HG02678 (cell line): ENCODE results near the gene PDLIM1.
A peak's percentile ranks its signal among the peaks of the same experiment; 100 is the strongest.

Experiments used
- ATAC-seq: cut with Tn5 transposase; IDR thresholded peaks from one replicate; pipeline ENCODE4 v1.9.1; 2021; ENCODE audit warnings: mild to moderate bottlenecking, moderate library complexity; ENCODE audit not compliant: unreplicated experiment

Gene PDLIM1

GRCh38 chr10:95315509-95315908, 24.7 kb upstream of the PDLIM1 start:
- no peak for ATAC-seq

DNA sequence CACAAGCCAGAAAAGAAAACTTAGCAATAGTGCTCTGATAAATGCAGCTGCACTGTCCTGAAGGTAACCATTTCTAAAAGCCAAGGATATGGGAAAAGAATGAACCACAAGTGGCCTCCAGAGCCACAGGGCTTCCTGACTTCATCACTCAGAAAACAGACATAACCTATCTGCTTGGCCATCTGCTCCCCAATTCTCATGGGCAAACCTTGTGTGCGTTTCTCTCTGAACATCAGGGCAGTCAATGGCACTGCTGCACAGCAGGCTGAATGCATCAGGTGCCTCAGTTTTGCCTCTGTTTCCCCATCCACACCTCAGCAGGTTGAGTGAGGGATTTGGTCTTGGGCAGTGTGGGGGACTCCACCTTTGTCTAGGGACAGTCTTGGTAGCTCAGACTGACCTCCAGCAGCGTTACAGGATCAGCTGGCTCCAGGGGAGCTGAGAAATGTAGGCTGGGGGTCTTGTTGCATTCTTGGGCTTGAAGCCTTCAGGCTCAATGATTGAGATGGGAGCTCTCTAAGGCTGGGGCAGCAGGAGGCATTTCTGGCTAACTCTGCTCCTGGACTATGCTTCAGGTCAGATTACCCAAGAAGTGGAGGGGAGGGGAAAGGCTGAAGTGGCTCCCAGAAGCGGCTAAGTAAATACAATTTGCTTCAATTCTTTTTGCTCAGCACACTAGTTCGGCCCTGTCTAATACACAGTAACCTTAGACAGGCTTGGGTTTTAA, 23.6 kb upstream of the PDLIM1 start:
- ATAC-seq: no peak

GRCh38 chr10:95312986-95313495, 22.2 kb upstream of the PDLIM1 start:
- no peak for ATAC-seq

DNA sequence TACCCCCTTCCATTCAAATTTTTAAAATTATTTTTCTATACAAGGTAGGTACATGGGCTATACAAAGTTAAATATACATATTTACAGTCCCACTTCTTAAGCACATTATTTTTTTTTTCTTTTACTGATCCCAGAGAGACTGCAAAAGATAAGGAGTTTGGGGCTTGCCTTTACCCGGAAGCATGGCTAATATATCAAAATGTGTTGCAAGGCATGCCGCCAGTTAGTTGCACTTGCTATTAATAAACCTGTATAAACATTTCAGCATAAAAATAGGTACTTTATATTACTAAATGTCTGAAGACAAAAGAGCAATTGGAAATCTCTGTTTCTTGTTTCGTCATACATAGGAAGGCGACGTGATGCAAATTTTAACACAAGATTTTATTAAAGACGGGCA, 21.5 kb upstream of the PDLIM1 start:
- ATAC-seq: no peak

DNA sequence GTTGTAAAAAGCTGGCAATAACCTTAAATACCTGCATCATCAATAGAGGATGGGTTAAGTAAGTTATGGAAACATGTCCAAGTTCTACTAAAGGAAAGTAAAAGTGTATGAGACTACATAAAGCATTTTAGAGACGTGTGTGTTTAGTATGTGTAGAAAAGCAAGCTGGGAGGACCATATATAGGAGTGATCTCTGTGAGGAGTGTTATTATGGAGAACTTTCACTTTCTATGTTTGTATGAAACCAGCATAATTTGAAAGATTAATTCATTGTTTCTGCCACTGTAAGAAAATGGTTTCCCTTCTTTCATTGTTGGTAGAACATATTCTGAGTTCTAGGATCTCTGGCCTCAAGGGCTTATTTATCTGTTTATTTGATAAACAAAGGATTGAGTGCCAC, 19.2 kb upstream of the PDLIM1 start:
- peak; percentile 73 for ATAC-seq

GRCh38 chr10:95308389-95309302, 17.8 kb upstream of the PDLIM1 start:
- no peak for ATAC-seq

DNA sequence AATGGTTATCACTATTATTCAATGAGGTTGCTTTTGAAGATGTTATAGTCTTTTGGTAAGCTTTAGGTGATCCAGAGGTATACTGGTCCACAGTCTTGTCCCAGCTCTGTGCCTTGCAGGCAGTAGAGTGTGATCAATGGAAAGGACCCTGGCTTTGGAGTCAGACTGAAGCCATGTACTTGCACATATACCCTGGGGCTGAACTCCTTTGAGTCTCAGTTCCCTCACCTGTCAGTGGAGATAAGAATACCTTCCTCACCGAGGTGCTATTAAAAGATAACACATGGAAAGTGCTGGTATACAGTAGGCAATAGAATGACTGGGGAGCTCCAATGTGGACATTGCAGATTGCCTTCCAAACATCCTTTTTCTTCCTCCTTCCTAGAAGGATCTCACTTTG, 16.0 kb upstream of the PDLIM1 start:
- no peak for ATAC-seq

DNA sequence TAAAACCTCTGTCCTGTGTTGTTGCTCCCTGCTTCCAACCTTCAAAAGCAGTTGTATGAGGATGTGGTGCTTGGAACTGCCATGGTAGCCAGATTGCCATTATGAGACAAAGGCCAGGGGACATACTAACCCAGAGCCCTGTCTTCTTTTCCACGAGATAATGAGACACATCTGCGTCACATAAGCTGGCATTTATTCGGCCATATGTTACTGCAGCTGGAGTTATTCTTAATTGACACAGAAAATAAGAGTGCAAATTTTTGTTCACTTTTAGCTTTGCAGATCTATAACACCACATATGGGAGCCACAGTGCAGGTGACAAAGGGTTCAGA, 15.5 kb upstream of the PDLIM1 start:
- ATAC-seq: no peak

DNA sequence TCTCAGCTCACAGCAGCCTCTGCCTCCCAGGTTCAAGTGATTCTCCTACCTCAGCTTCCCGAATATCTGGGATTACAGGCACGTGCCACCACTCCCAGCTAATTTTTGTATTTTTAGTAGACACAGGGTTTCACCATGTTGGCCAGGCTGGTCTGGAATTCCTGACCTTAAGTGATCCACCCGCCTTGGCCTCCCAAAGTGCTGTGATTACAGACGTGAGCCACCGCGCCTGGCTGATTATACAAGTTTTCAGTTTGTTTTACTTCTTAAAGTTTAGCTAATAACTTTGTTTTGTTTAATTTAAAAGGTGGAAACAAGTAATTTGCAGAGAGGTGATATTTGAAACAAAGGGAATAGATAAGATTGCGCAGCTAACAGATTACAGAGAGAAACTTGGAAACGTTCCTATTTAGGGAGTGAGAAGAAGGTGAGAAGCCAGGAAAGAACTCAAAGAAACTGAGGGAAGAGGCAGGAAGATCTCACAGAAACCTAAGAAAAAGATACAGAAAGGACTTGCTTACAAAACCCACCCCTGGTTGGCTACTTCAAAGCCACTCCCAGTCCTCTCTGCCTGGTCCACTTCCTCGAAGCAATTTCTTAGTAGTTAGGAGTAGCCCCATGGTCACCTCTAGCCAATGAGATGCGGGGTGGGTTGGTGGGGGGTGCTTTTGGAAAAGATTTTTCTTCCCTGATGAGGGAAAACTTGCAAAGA, 15.0 kb upstream of the PDLIM1 start:
- no peak for ATAC-seq

- no peak for ATAC-seq
Measured at GRCh38 chr10:95304976-95305375, 14.2 kb upstream of the PDLIM1 start.

DNA sequence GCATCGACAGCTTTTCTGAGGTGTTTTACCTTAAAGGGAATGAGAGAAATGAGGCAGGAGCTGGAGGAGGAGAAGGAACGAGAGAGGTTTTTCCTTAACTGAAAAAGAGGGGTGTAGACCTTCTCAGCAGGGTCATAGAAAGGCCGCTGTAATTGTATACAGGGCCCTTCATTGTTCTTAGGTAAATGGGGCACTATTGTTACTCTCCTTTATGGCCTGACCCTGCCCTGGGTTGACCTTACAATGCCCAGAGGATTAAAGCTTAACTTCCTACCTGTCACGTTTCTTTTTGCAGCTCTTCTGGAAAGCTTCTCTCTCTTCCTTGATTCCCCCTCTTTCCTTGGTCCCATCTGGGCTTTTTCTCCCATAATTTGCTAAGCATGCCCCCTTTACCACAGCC, 13.7 kb upstream of the PDLIM1 start:
- ATAC-seq: no peak

DNA sequence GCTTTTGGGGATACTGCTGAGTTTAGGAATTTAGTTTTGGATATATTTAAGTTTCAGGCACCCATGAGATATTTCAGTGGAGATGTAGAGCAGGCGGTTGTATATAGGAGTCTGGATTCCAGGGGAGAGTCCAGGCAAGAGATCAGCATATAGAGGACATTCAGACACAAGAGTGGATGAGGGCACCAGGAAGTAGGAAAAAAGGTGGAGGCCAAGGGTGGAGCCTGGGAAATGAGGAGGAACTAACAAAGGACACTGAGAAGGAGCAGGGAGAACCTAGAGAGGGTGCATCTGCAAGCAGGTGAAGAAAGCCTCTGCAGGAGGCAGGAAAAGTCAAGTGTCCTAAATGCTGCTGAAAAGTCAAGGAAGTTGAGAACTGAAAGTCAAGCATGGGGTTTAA, 13.1 kb upstream of the PDLIM1 start:
- no peak for ATAC-seq

DNA sequence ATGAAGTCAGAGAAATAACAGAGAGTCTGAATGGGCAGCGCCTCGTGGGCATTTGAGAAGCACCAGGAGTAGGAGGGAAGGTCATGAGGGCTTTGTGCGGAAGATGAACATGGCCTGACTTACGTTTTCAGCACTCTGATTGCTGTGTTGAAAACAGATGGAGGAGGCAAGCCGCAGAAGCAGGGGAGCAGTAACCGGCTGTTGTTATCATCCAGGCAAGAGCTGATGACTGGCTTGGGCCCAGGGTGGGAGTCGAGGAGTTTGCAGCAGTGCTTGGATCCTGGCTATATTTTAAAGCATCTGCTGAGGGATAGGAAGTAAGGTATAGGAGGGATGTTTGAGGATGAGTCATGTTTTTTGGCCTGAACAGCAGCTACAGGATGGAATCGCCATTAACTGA, 12.7 kb upstream of the PDLIM1 start:
- ATAC-seq: no peak

GRCh38 chr10:95300022-95300539, 9.3 kb upstream of the PDLIM1 start:
- ATAC-seq: no peak

GRCh38 chr10:95297402-95297801, 6.6 kb upstream of the PDLIM1 start:
- ATAC-seq: peak; percentile 37

- ATAC-seq: no peak
Measured at GRCh38 chr10:95296764-95297163, 6.0 kb upstream of the PDLIM1 start.

DNA sequence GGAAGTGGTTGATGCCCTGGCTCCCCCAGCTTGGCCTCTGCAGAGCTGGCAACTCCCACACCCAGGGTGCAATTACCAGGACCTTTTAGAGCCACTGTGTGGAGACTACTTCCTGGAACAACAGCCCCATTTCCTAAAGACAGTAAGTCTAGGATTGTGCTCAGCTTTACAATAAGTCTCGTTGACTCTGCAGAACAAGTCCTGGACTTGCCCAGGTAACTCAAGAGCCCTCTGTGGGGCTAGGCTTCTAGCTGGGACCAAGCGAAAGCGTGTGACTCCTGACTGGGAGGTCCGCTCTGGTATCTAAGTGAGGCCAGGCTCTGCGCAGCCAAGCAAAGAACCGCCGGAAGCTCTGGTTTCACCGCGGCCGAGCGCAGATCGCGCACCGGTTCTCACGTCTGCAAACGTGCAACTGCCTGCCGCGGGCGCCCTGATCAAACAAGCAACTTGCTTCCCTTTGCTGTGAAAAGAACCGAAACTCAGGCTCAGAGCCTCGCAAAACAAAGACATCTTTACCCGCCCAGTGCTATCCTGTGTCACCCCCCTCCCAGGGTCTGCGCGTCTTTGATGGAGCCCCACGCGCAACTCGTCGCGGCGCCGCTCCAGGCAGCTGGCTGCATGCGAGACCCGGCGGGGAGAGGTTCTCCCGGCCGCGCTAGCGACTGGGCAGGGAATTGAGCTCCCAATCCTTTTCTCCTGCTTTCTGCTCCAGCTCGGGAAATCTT, 4.4 kb upstream of the PDLIM1 start:
- ATAC-seq: peak; percentile 74

DNA sequence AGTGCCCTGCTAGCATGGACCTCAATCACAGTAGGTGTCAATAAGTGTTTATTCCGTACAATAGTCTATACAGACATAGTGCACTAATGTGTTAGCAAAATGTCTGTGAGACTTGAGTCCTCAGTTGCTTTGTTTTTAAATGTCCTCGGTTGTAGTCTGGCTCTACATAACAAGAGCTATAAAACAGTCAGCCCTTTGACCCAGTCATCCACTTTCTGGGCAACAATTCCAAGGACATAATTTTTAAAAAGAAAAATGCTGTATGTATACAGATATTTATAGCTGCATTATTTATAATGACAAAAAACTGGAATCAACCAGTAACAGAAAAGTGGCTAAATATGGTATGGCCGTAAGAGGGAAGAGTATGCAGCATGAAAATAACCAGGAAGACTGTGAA, 2.8 kb upstream of the PDLIM1 start:
- ATAC-seq: no peak

DNA sequence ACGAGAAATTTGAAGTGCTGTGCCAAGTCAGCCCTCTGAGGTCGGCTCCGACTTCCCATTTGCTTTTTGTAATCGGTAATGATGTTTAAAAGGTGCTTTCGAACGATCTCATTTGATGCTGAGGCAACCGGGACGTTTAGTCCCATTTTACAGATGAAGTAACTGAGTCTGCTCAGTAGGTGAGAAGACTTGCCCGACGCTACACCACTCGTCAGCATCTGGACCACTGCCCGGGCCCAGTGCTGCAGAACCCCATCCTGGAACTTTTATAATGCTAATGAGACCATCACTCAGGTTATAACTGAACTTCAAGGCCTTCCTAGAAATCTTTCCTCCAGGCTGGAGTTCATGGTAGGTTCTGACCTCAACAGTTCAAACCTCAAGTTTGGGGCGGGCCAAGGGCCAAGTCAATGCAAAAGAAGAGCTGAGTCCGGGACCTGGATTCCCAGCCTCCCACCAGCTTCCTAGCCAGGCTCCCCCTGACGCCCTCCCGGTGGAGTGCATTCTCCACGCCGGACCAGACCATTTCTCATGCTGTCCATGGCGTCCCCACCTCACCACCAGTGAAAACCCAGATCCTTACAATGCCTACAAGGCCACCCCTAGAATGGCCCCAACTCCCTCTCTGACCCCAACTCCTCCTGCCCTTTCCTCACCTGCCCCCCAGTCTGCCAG, 699 bp upstream of the PDLIM1 start:
- no peak for ATAC-seq

GRCh38 chr10:95289921-95290421, 832 bp downstream of the PDLIM1 start:
- ATAC-seq: no peak
